ENCODE results near the gene PDHX. TPM values are rescaled to one million over a fixed set of nuclear protein-coding genes. Genes with fewer than 3 reads are reported as not detected.
"Not testable (repeated sequence)": the region's sequence is repeated elsewhere in the genome, so short reads cannot be mapped to it uniquely, and the experiment has no call there.

PDHX gene
- polyA plus RNA-seq, 3 donors: 14.3 to 35.1 (median 20.8) TPM

DNA sequence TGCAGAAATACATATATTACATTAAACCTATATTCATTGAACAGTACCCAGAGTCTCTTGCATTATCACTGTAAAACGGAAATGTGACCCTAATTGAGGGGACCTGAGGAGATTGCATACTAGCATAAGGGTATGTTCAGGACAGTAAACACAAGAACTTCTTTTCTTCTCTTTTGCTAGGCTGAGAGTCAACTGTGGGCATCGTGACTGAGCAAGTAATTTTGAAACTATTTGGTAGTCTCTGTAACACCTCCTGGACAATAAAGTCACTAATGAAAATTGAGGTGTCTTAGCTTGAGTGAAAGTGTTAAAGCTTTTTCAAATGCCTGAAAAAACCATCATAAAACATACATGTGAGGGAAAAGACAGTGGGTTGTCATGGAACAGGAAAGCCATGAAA, 90.9 kb downstream of the PDHX start:
- H3K27ac ChIP-seq (ENCODE audit: low read depth, low read length): no peak overlapping the region
- 58 to 81% (median 70%) methylated on average over 2 of the region's 2 CpGs for WGBS, 3 donors

DNA sequence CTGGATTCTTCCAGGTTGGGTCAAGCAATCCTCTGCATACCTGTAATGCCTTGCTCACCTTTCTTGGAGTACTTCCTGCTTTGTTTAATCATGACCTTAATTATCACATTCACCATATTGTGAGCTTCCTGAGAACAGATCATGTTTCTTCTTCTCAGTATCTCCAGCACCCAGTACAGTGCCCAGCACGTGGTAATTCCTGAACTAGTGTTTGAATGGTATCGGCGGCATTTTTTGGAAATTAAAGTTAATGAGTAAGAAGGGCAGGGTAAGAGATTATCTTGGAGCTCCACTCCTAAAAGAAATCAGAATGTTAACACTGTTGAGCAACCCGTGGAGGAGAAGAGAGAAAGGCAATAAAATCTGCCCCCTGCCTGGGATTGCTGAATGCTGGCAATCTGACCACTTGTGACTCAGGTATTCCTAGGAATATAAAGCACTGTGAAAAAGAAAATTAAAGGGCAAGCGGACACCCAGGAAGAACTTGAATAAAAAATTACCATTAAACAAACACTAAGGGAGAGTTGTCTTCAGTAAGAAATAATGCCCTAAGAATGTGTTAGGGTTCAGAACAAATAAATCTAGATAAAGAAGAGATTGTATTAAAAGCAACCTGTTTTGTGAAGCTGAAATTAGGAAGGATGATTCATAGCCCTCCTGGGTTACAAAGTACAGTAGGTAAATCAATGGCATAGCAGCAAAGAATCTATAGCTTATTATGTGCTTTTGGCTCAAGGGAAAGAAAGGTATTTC, 92.9 kb downstream of the PDHX start:
- H3K27ac ChIP-seq (ENCODE audit: low read depth, low read length): no peak overlapping the region
- WGBS, 3 donors: 40 to 76% (median 70%) methylated on average over 5 of the region's 5 CpGs

DNA sequence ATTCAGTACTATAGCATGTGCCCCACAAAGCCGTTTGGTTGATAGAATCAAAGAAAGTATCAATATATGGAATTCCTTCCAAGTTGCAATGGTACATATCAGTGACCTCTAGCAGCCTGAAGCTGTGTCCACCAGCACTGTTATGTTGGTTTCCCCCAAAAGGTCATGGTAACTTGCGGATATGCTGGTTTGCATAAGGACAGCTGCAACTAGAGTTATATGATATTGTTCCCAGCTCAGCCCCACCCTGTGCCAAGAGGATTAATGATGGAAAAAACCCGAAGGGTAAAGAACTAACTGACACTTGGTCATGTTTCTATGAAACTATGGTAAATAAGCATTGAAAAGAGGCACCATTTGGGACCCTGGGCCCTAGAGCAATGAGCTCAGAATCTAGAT, 93.5 kb downstream of the PDHX start:
- H3K27ac ChIP-seq (ENCODE audit: low read depth, low read length): no peak overlapping the region
- 32 to 55% (median 50%) methylated on average over 3 of the region's 3 CpGs for WGBS, 3 donors

DNA sequence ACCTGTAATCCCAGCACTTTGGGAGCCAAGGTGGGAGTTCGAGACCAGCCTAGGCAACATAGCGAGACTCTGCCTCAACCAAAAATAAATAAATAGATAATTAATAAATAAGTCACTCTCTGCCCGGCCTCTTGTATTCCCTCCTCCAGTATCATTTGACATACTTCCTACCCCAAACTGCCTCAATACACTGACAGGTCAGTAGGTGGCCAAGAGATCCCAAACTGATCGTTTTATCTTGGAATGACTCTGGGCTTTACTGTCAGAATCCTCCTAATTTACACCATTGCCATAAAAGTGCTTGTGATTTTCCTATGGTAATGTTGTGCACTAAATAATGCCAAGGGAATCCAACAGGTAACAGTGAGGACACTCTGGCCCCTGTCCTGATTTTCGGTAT, 94.2 kb downstream of the PDHX start:
- H3K27ac ChIP-seq (ENCODE audit: low read depth, low read length): no peak overlapping the region
- WGBS, 3 donors: 73 to 84% (median 75%) methylated on average over 5 of the region's 5 CpGs

DNA sequence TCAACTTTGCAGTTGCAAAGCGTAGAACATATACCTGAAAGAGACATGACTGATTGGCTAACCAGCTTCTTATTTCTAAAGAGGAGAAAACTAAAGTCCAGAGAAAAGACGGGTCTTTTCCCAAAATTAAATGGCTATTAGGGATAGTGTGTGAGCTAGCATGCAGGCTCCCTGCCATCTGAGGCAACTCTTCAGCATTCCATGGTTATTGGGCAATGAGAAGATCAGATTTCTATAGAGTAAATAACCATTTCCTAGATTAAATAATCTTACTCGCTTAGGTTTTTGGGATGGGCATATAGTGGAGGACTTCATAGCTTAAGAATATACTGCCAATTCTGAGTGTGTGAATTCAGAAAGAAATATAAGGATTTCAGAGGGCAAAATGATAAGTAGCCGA, 95.0 kb downstream of the PDHX start:
- H3K27ac ChIP-seq (ENCODE audit: low read depth, low read length): no peak overlapping the region
- WGBS, 3 donors: 75 to 89% (median 87%) methylated on average over 4 of the region's 4 CpGs

DNA sequence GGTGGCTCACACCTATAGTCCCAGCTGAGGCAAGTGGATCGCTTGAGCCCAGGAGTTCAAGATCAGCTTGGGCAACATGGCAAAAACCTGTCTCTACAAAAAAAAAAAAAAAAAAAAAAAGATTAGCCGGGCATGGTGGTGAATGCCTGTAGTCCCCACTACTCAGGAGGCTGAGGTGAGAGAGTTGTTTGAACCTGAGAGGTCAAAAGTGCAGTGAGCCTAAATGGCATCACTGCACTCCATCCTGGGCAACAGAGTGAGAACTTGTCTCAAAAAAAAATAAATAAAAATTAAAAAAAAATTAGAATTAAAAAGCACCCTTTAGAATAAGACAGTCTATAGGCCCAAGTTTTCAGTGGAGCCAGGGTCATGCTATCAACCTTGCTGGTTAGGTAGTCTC, 95.5 kb downstream of the PDHX start:
- 94 to 100% (median 96%) methylated on average over 1 to 2 of the region's 2 CpGs for WGBS, 3 donors
- H3K27ac ChIP-seq (ENCODE audit: low read depth, low read length): no peak overlapping the region

DNA sequence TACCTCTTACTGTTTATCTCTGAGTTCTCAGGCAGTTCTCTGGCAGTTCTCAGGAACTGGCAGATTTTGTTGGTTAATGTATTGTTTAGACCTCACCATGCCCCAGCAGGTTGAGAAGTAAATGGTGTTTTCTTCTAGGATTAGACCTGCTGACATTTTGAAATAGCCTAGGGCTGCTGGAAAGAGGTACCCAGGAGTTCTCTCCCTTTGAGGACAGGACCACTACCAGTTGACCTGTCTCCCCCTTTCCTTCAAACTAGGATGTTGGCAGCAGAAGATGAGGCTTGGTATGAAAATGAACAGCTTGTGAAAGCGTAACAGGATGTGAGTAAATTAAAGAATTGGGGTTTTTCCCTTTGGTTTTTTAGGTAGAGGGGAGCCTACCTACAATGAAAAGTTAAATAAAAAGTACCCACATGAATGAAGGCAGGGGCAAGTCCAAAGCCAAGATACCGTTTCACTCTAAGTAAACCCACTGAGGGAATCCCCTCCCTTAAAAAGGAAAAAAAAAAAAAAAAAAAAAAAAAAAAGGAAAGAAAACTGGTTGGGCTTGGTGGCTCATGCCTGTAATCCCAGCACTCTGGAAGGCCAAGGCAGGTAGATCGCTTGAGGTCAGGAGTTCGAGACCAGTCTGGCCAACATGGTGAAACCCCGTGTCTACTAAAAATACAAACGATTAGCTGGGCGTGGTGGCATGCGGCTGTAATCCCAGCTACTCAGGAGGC, 96.2 kb downstream of the PDHX start:
- 86 to 90% (median 88%) methylated on average over 8 of the region's 8 CpGs for WGBS, 3 donors
- H3K27ac ChIP-seq (ENCODE audit: low read depth, low read length): no peak overlapping the region

DNA sequence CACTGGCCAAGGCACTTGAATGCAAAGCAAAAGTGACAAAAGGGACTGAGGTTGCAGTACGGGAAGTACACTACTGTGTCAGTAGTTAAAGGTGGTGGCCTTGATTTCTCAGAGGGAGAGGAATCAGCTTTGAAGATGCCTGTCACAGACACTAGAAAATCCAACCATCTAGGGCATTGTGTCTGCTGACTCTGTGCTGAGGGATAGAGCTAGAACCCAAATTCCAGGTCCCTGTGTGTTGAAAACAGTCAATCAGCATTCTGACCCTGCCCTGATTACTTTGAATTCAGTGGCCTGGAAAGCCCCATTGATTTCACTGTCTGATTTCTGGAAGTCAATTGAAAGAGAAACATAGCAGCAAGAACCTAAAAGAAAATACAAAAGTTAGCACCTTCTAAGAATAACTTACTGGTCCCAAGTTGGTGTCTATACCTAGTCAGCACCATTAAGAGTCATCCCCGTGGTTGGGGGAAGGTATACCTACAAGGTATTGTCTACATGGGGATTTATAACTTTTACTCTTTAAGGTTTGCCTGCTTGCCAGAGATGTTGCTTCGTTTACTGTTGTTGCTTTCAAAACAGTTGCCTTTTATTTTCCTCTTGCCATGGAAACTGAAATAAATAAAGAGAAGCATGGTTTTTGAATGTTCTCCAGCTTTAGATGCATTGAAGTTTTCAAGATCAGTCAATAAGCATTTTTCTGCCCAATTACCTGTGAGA, 97.3 kb downstream of the PDHX start:
- WGBS, 3 donors: 54 to 81% (median 60%) methylated on average over 3 of the region's 3 CpGs
- no peak overlapping the region for H3K27ac ChIP-seq (ENCODE audit: low read depth, low read length)

DNA sequence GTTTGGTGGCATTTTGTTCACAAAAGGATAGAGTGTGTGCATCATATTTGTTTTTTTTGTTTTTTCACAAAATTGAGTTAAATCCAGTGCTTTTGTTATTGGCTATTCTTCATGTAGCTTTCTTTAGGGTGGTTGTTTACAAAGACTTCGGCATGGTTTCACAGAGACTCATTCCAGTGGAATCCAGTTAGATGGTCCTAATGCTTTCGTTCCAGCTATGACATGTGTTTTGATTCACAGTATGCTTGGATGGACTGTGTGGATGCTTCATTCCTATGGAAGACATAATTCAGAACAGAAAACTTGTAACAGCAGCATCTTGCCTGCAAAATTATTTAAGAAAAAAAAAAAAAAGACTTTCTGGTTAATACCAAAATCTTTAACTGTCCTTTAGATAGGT, 97.9 kb downstream of the PDHX start:
- 66 to 72% (median 67%) methylated on average over 2 of the region's 2 CpGs for WGBS, 3 donors
- H3K27ac ChIP-seq (ENCODE audit: low read depth, low read length): no peak overlapping the region

DNA sequence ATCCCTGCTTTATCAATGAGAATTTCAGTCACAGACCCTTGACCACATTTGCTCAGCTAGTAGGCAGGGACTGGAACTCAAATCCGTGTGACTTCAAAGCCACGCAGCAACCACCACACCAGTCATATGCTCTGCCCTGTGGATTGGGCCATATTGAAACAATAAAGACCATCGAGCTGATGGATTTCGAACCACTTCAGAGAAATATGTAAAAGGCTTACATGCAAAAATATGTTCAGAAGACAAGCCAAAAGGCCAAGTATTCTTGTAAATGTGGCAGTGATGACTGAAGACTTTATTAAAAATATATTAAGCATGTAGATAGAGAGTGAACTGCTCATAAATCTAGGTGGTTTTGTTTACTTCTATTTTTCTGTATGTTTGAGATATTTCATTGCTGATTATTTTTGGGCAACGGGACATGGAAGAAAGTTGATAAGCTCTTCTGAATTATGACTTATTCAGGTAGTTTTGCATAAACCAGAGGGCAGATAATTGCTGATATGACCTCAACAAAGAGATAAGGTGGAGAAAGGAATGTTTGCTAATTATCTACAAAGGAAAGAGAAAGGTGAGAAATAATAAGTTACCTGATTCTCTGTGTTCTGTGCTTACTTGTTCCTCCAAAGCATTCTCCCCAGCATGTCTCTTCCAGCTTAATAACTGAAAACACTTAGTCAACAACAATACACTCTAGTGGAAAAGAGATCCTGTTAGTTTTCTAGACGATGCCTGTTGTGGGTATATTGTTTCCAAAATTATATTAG, 99.4 kb downstream of the PDHX start:
- 58 to 90% (median 83%) methylated on average over 6 of the region's 6 CpGs for WGBS, 3 donors
- H3K27ac ChIP-seq (ENCODE audit: low read depth, low read length): no peak overlapping the region

DNA sequence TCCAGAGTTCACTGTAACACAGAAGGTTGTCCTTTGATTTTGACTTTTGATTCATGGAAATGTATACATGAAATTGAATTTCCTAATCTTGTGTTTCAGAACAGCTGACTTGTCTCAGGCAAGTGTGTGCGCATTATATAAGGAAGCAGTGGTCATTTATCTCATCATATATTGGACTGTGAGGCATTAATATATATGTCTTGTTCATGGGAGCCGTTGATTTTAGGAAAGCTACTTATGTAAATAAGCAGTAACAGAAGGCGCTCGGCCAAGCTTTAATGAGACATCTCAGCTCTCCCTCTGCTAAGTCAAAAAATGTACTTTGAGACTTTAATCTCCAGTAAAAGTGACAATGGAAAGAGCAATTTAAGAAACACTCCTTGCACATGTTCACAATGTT, 100.5 kb downstream of the PDHX start:
- H3K27ac ChIP-seq (ENCODE audit: low read depth, low read length): no peak overlapping the region
- 82 to 90% (median 87%) methylated on average over 4 of the region's 4 CpGs for WGBS, 3 donors

DNA sequence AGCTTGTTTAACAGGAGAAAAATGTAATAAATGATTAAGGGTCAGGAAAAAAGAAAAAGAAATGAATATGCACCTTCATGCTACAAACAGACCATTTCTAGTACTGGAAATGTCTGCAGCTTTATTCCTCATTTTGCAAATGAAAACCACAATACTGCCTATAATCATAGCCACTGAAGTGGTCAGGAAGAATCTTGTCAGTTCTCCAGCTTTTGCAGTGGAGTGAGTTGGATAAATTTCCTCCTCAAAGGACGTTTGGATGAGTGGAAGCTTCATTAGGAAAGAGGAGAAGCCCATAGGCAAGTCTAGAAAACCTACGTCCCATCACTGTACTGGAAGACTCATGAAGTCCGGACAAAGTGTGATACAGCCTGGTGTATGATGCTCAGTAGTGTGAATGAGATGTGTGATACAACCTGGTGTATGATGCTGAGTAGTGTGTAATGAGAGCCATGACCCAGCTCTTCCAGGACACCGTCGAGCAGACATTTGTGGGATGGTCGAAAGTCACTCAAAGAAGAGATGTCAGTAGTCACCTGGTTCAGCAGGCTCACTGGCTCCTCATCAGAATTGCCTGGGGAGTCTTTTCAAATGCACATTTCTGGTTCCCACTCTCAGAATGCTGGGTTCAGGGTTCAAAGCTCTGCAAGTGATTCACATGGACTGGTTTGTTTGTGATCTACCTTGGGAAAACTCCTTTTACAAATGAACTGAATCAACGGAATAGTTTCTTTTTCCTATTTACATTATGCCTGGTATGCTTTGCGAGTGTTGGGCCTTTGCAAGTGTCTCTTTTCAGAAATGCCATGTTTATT, 101.3 kb downstream of the PDHX start:
- no peak overlapping the region for H3K27ac ChIP-seq (ENCODE audit: low read depth, low read length)
- 81 to 83% (median 81%) methylated on average over 8 of the region's 8 CpGs for WGBS, 3 donors

DNA sequence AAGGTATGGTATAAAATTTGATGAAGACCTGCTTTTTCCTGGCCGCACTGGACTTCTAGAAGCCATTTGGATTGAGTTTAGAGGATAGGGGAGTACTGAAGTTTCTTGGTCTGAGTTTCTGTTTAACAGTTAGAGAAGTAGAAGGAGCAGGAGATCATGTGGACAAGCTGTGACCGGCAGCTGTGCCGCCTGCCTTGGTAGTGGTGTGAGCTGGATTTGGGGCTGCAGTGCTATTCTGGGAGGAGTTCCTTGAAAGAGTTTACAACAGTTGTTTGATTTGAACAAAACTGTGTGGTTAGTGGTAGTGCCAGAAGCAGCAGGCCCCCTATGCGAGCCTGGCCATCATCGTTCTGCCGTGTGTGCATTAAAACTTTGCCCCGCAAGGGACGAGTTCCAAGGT, 105.2 kb downstream of the PDHX start:
- WGBS, 3 donors: 92 to 98% (median 95%) methylated on average over 8 of the region's 8 CpGs
- no peak overlapping the region for H3K27ac ChIP-seq (ENCODE audit: low read depth, low read length)

DNA sequence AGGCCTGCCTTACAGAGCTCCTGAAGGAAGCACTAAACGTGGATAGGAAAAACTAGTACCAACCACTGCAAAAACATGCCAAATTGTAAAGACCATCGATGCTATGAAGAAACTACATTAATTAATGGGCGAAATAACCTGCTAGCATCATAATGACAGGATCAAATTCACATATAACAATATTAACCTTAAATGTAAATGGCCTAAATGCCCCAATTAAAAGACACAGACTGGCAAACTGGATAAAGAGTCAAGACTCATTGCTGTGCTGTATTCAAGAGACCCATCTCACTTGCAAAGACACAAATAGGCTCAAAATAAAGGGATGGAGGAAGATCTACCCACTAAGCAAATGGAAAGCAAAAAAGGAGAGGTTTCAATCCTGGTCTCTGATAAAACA, 107.5 kb downstream of the PDHX start:
- H3K27ac ChIP-seq (ENCODE audit: low read depth, low read length): not testable (repeated sequence)
- WGBS, 3 donors: 86 to 98% (median 92%) methylated on average over 3 of the region's 3 CpGs

DNA sequence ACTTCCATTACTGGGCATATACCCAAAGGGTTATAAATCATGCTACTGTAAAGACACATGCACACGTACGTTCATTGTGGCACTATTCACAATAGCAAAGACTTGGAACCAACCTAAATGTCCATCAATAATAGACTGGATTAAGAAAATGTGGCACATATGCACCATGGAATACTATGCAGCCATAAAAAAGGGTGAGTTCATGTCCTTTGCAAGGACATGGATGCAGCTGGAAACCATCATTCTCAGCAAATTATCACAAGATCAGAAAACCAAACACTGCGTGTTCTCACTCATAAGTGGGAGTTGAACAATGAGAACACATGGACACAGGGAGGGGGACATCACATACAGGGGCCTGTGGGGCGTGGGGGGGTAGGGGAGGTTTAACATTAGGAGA, 111.6 kb downstream of the PDHX start:
- H3K27ac ChIP-seq (ENCODE audit: low read depth, low read length): not testable (repeated sequence)
- WGBS, 3 donors: 64 to 90% (median 68%) methylated on average over 4 of the region's 4 CpGs

DNA sequence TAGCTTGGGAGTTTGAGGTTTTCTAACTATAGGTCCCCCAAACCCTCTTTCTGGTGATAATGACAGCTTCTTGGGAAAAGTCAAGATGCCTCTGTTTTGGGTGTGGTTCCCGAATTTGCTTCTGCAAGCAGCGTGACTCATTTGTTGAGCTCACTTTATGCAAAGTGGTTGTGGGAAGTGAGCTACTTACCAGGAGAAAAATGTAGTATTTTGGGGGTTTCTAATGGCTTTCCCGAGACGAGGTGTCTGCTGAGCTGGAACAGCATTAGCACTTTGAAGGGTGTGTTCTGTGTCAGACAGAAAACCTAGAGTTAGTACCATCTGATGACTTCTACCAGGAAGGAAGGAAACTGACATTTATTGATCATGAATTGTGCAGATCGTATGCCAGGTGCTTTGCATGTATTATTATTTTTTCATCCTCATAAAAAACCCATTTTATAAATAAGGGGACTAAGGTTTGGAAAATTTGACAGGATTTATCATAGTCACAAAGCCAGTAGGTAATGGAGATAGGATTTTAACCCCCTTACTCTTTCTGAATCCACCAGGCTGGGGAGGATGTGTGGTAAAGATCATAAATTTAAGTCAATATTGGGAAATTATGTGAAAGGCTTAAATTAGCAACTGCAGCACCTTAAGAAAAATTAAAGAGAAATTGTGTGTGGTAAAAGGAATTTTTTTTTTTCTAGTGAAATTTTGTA, 113.7 kb downstream of the PDHX start:
- no peak overlapping the region for H3K27ac ChIP-seq (ENCODE audit: low read depth, low read length)
- WGBS, 3 donors: 39 to 63% (median 42%) methylated on average over 5 of the region's 5 CpGs

DNA sequence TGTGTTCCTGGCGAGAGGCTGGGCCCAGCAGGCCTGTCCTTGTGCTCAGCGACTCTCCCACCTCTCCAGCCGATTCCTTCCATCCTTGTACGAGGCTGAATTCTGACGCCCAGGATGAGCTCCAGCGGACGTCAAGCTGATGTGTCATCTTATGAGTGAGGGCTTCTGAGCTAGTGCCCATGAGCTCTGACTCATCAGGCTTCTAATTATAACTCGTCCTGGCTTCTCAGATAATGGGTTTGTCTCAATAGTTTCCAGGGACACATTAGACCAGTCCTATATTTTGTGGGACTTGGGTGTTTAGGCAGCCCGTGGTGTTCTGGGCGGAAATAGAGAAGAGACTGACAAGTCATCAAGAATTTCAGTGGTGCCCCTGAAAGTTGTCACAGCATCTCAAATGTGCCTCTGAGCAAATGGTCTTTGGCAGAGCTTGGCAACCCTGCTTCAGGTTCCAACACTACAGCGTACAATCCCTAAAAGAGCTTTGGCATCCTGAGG, 114.3 kb downstream of the PDHX start:
- H3K27ac ChIP-seq (ENCODE audit: low read depth, low read length): no peak overlapping the region
- 58 to 78% (median 61%) methylated on average over 11 of the region's 11 CpGs for WGBS, 3 donors
